ENCODE results near the gene LRRC70.
"Not testable (repeated sequence)": the region's sequence is repeated elsewhere in the genome, so short reads cannot be mapped to it uniquely, and the experiment has no call there.

The LRRC70 gene, protein sequence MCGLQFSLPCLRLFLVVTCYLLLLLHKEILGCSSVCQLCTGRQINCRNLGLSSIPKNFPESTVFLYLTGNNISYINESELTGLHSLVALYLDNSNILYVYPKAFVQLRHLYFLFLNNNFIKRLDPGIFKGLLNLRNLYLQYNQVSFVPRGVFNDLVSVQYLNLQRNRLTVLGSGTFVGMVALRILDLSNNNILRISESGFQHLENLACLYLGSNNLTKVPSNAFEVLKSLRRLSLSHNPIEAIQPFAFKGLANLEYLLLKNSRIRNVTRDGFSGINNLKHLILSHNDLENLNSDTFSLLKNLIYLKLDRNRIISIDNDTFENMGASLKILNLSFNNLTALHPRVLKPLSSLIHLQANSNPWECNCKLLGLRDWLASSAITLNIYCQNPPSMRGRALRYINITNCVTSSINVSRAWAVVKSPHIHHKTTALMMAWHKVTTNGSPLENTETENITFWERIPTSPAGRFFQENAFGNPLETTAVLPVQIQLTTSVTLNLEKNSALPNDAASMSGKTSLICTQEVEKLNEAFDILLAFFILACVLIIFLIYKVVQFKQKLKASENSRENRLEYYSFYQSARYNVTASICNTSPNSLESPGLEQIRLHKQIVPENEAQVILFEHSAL

DNA sequence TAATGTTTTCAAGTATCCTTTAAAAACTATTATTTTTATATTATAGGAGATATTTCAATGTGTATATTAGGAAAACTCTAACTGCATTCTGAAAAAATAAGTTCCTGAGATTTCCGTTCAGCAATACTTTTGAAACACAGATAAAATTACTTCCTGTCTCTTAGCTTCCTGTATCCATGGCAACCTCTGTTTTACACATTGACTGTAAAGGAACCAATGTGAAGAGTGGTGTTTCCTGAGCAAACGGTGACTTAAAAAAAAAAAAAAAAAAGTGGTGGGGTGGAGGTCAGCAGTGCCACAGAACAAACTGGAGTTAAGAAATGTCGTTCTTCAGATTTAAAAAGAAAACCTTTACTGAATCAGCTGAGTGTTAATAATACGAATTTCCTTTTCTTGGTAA, at the start of gene LRRC70:
LRRC70 (plus strand) TSS at position 280 of the 400 bp plus-strand sequence. CDS start 620 bp downstream, outside the sequence.
- peak; percentile 87 for DNase-seq

DNA sequence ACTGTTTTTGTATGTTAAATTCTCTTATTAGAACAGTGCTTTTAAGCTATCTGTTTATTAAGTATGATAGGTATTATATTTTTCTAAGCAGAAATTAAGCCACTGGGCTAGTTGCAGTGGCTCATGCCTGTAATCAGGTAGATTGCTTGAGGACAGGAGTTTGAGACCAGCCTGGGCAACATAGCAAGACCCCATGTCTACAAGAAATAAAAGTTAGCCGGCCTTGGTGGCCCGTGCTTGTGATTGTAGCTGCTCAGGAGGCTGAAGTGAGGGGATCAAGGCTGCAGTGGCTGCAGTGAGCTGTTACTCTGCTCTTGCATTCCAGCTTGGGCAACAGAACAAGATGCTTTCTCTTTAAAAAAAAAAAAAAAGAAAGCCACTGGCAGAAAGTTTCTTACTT, 45.0 kb upstream of the LRRC70 start:
- no peak for DNase-seq

DNA sequence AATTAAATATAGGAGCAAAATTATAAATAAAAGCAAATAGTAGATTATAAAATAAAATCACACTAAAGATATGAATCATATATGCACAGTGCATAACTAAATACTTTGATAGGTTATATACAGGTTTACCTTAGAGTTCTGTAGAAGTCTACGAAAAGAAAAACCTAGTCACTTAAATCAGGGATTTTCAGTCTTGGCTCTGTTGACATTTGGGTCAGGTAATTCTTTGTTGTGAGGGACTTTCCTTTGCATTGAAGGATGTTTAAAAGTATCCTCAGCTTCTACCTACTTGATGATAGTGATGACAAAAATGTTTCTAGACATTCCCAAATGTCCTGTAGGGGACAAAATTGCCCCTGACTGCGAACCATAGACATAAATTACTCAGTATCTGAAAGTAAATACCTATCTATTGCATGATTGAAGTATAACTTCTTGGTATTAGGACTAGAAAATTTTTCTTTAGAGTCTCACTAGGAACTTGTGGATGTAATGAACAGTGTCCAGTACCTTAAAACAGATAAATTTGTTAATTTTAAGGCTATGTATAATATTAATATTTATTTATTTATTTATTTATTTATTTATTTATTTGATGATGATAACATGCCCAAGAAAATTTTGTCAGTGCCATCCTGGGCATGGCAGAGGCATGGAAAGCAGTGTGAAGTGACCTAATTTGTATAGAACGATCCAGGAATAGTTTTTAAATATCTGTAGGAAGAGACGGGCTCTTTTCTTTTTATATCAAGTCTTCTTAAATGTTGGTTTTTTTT, 44.0 kb upstream of the LRRC70 start:
- DNase-seq: no peak

DNA sequence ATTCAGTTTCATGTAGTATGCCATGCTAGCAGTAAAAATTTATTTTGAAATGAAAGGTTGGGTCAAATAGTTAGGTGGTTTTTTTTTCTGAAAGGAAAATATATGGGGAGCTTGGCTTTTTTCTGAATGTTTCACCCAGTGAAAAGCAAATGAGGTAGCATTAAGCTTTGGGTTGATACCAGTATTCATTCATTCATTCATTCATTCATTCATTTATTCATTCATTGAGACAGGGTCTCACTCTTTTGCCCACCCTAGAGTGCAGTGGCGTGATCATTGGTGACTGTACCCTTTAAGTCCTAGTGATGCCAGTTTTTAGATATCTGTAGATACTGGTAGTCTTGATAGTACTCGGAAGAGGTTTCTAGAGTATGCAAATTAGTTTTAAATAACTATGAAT, 42.4 kb upstream of the LRRC70 start:
- DNase-seq: no peak

DNA sequence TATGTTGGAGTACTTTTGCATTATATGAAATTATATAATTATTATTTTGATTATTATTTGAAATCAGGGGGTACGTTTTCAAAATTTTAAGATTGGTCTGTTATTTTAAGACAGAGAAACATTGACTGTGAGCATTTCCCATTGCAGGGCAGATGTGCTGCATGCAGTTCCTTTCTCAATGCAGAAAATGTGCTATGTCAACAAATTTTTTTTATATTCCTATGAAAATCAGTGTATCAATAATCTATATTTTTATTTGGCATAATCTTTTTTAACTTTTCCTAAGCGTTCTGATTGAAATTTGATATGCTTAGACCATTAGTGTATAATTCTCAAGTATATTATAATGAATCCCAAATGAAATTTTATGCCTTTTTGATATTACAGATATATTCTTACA, 41.8 kb upstream of the LRRC70 start:
- no peak for DNase-seq

DNA sequence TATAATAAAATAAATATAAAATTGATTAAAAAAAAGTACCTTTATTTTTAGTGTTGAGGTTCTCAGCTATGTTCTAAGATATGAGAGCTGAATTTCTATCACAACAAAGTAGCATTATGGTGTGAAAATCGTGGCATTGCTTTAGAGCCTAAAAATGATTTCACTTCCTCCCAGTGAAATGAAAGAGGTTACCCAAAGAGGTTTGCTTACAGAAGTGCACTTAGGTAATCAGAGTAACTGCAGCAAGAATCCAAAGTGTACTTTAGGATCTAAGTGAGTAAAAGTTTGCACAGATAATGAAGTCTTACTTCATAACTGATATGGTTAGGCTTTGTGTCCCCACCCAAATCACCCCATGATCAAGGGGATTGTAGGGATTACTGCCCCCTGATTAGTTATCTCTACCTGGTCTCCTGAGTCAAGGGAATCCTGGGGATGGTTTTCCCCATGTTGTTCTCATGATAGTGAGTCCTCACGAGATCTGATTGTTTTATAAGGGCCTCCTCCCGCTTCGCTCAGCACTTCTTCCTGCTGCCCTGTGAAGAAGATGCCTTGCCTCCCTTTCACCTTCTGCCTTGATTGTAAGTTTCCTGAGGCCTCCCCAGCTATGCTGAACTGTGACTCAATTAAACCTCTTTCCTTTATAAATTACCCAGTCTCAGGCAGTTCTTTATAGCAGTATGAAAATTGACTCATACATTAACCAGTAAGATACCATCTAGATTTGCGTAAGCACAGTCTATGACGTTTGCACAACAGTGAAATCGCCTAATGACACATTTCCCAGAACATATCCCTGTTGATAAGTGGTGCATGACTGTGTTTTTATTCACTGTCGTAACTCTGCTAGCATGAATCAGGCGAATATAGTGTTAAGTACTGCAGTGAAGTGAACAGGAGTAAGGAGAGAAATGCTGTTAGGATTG, 40.3 kb upstream of the LRRC70 start:
- peak; percentile 62 for DNase-seq

DNA sequence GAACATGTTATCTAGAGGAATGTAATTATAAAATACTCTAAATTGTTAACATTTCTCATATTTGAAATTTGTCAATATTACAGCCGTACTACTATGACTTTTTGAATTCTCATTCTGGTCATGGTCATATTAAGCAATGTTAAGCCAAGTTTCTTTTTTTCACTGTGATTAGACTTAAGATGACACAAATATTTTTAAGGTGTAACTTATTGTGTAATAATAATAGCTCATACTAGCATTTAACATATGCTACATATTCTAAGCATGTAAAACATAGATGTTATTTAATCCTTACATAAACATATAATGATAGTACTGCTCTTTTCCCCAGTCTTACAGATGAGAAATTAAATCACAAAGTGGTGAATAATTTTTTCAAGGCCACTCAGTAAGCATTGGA, 35.9 kb upstream of the LRRC70 start:
- no peak for DNase-seq

DNA sequence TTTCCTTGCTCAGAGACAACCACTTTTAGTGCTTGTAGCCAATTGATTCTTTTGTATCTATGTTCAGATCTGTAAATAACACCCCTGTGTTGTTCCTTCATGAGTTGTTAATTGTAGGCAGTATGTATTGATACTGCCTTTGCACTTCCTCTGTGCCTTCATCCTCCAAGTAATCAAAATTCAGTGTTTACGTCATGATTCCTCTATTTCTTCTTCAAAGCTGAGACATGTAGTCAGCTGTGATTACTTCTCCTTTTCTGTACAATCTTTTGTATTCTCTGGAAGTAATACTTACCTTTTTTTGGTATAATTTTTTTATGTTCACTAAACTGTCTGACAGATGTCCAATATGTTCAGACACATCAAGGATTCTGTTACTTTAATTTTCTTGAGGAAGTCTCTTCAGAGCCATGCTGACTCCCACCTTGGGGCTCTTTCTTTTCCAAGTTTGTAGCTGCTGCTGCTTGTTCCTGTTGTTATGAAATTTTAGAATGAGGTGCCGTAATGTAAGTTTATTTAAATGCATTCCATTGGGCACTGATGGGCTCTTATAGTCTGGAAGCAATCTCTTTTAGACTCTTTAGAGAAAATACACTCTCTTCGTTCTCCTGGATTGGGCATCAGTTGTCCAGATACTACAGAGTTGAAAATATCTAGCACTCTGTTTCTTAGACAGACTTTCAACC, 30.5 kb upstream of the LRRC70 start:
- no peak for DNase-seq

DNA sequence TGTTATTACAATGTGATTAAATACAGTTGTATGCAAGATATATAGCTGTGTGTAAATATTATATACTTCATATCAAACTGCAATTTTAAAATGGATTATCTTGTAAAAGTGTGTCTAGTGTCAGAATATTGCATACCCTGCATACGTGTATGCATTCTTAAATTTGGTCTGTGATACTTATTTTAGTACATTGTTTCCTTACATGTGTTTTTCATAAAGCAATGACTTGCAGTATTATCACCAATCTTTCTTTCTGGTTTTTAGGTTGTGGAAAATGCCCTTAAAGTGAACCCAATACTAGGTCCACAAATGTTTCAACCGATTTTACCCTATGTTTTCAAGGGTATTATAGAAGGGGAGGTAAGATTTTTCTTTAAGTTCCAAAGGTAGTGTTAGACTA, 28.5 kb upstream of the LRRC70 start:
- no peak for DNase-seq

DNA sequence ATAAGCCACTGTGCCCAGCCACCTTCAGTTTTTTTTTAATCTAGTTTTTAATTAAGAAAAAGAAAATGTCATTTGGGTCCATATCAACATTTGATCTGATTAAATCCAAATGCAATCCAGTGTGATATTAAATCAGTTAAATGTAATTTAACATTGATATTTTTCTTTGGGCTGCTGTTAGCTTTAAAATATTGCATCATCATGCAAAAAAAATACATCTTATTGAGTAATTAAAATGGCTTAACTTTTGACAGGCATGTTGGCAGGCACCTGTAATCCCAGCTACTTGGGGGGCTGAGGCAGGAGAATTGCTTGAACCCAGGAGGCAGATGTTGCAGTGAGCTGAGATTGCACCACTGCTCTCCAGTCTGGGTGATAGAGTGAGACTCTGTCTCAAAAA, 22.7 kb upstream of the LRRC70 start:
- DNase-seq: no peak

DNA sequence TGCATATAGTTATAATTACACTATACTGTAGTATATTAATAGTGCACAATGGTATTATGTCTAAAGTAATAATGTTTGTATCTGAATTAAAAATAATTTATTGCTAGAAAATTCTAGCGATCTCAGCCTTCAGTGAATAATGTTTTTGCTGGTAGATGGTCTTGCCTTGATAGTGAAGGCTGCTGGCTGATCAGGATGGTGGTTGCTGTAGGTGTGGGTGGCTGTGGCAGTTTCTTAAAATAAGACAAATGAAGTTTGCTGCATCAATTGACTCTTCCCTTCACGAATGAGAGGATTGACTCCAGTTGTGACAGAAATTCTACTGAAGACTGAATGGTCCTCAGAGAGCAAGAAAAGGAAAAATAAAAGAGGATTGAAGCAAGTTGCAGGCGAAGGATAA, 19.7 kb upstream of the LRRC70 start:
- DNase-seq: no peak

DNA sequence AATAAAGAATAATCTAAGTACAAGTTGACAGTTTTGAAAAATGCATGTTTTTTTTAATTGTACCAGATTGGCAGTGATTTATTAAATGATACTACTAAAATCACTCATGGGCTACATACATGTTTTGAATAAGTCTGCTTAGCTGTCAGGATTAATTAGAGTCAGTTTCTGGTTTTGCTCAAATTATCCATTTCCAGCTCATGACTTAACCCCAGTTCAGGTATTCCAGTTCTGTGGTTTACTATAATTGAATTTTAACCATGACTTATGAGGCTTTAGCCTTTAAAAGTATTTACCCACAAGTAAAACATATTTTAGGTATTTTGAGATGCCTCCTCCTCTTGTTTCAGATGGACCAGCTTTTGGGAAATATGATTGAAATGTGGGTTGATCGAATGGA, 17.8 kb upstream of the LRRC70 start:
- DNase-seq: no peak

DNA sequence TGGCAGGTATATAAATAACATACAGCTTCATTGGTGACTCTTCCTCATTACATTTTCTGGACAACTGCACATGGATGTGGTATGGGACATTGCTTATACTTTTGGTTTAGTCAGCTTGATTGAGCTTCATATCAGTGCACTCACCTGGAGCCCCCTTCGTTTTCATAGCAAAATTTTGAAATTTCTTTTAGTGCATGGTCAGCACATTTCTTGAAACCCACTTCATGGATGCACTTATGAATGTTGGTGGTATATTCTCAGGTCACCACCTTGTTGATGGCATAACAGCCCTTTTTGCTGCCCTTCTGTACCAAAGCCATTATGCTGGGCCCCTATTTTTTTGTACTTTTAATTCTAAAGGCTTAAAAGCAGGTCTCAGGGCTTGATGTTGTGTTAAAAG, 16.7 kb upstream of the LRRC70 start:
- no peak for DNase-seq

DNA sequence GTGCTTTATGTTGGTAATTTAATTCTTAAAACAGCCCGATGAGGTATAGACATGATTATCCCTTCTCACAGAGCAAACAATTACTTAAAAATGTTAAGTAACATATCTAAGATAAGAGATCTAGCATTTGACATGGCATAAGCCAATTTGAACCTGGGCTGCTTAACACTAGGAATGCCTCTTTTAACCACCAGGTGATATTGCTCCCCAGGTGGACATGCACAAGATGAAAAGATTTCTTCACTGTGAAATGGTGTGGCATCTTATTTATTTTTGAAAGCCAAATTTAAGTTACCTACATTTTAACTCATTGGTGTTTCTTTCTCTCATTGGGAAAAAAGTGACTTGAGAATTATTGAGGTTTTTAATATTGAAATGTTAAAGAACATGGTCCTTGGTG, 15.8 kb upstream of the LRRC70 start:
- DNase-seq: no peak

DNA sequence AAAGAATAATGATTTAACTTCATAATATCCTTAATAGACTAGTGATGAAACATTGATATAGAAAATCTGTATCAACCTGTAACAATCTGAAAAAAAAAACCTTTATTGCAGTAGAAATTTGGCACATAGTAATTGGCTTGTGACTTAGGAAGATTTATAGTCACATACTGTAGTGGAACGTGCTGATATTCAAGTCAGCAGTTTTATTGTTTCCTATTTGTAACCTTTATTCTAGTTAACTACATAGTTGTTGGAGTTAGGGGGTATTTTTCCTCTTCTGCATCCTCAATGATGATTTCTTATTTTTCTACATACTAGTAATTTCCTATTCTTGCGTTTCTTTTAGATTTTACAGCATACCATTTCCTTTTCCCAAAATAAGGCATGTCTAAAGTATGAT, 14.5 kb upstream of the LRRC70 start:
- DNase-seq: no peak

DNA sequence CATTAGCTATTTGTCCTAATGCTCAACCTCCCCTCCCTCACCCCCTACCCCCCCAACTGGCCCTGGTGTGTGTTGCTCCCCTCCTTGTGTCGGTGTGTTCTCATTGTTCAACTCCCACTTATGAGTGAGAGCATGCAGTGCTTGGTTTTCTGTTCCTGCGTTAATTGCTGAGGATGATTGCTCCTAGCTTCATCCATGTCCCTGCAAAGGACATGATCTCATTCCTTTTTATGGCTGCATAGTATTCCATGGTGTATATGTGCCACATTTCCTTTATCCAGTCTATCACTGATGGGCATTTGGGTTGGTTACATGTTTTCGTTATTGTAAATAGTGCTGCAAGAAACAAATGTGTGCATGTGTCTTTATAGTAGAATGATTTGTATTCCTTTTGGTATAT, 12.9 kb upstream of the LRRC70 start:
- DNase-seq: not testable (repeated sequence)

DNA sequence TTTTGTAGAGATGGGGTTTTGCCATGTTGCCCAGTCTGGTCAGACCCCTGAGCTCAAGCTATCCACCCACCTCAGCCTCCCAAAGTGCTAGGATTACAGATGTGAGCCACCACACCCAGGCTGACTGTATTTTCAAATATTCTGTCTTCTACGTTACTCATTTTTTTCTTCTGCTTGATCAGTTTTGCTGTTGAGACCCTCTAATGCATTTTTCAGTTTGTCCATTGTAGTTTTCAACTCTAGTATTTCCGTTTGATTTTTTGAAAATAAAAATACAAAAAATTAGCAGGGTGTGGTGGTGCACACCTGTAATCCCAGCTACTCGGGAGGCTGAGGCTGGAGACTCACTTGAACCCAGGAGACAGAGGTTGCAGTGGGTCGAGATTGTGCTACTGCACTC, 10.5 kb upstream of the LRRC70 start:
- DNase-seq: no peak

DNA sequence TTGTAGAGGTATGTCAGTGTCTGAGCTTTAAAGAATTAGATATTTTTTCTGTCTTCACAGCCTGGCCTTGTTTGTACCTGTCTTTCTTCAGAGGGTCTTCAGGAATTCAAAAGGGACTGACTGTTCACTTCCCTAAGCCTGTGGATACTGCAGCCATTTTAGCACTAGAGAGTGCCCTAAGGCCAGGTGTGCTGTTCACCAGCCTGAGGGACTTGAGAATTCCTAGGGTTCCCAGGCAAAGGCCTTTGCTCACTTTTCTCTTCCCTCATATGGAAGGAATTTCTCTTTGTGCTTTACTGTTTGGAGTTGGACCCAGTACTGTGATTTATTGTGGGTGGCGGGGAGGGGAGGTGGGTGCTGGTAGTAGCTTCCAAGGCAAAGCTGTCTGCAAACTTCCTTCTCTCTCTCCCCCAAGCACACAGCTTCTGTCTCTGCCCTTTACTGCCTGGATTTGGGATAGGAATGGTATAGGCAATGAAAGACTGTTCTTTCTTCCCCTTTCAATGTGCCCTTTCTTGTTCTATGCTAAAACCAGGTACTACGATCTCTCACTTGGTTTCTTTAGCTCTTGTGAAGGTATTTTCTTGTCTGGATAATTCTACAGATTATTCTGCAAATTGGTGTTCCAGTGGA, 9.7 kb upstream of the LRRC70 start:
- no peak for DNase-seq

DNA sequence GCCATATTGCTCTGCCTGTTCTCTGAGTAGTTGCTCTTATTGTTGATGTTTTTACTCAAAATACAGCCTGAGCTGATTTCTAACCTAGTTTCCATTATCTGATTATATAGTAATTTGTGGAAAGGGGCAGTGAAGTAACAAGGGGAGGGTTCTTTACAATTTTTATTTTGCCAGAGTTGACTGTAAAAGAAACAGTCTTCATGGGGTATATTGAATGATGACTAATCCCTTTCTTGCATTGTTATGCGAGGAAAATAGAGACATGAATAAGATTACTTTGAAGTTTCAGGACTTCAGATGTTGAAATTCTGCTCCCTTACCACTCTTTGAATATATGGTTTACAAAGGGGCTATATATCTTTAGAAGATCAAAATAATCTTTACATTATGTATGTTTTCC, 9.1 kb upstream of the LRRC70 start:
- DNase-seq: peak; percentile 73

DNA sequence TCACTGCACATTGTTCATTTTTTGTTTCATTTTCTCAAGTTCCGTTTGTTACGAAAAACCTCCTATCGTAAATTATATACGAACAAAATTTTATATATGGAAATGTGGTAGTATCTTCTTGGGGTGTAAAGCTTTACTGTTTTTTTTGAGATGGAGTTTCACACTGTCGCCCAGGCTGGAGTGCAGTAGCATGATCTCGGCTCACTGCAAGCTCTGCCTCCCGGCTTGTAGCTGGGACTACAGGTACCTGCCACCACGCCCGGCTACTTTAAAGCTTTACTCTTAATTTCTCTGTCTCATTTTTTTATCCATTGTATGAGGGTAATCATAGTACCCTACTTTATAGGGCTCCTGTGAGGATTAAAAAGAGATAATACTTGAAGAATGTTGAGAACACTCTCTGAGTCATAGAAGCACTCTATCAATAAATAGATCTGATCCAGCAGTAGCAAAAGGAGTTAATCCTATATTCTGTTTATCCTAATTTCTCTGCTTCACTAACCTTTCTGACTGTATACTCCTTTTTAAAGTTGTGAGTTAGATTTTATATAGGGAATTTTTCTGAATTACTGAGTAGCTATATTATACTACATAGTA, 5.6 kb upstream of the LRRC70 start:
- no peak for DNase-seq

DNA sequence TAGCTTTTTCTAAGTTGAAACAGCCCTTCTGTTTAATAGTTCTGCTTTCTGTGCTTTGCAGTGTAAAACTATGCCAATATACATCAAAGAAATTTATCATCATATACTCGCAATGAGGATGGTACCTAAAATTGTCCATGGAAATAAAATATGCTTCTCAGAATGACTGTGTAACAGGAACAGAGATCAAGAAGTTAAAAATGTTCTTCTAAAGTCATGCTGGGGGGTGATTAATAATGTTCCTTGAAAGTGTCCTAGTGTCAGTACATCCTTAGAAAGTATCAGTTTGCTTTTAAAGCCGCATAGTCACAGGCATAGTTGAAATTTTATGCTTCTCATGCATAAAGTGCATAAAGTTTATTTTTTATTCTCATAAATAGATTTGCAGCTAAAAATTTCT, 4.0 kb upstream of the LRRC70 start:
- peak; percentile 55 for DNase-seq
